OCI-LY3 (cell line): ENCODE data around the gene LGALS3BP.
A peak's percentile ranks its signal among the peaks of the same experiment; 100 is the strongest.

Experiments
- H2AFZ ChIP-seq: fragments of 200-600, 300-600 bp; shearing (Covaris generic); 2 replicates; pipeline ENCODE4 v1.6.0; 2014; ENCODE audit warnings: antibody characterized with exemption, low read depth, low read length
- H3K27ac ChIP-seq: fragments of 200-600, 300-600 bp; sonication (generic); 2 replicates; pipeline ENCODE4 v1.5.1; 2014; ENCODE audit warnings: mild to moderate bottlenecking, low read length, moderate library complexity, mixed read lengths
- H3K27me3 ChIP-seq: fragments of 200-600, 300-600 bp; sonication (generic); 2 replicates; pipeline ENCODE4 v1.6.1; 2014; ENCODE audit warnings: low read depth, low read length, mixed read lengths
- H3K36me3 ChIP-seq: fragments of 200-600, 300-600 bp; sonication (generic); replicated peaks from 2 replicates; pipeline ENCODE3; 2014; ENCODE audit warnings: low read depth, low read length, mixed read lengths
- H3K4me1 ChIP-seq: fragments of 300-600, 200-600 bp; sonication (generic); 2 replicates; pipeline ENCODE4 v1.6.1; 2014; ENCODE audit warnings: low read length, mixed read lengths
- H3K4me2 ChIP-seq: fragments of 200-600, 300-600 bp; sonication (generic); 2 replicates; pipeline ENCODE4 v1.6.1; 2014; ENCODE audit warnings: low read length, mixed read lengths
- H3K4me3 ChIP-seq: fragments of 300-600, 200-600 bp; sonication (generic); 2 replicates; pipeline ENCODE4 v1.5.1; 2014; ENCODE audit warnings: antibody characterized with exemption, mild to moderate bottlenecking, low read length, moderate library complexity
- H3K79me2 ChIP-seq: fragments of 300-600, 200-600 bp; shearing (Covaris generic); 2 replicates; pipeline ENCODE4 v1.6.1; 2014; ENCODE audit warnings: mild to moderate bottlenecking, low read length, mixed read lengths
- H3K9ac ChIP-seq: fragments of 300-600, 200-600 bp; shearing (Covaris generic); 2 replicates; pipeline ENCODE4 v1.6.0; 2014; ENCODE audit warnings: mild to moderate bottlenecking, low read length, moderate library complexity
- H3K9me3 ChIP-seq: fragments of 200-600, 300-600 bp; shearing (Covaris generic); 2 replicates; pipeline ENCODE4 v1.6.1; 2014; ENCODE audit warnings: low read length, mixed read lengths; ENCODE audit not compliant: insufficient read depth
- H4K20me1 ChIP-seq: fragments of 200-600, 300-600 bp; sonication (generic); 2 replicates; pipeline ENCODE4 v1.6.1; 2016; ENCODE audit warnings: low read length, mixed read lengths; ENCODE audit not compliant: insufficient read depth
- EZH2phosphoT487 ChIP-seq: fragments of 200-600 bp; shearing (Covaris generic); IDR thresholded peaks from 2 replicates; pipeline ENCODE4 v1.6.1; 2018; ENCODE audit warnings: antibody characterized with exemption, mixed run types, low read depth
- TF ChIP-seq, protein P1 (sequence below): fragments of 200-600, 300-600 bp; sonication (generic); IDR thresholded peaks from 2 replicates; pipeline ENCODE4 v1.5.1; 2014; ENCODE audit warnings: antibody characterized with exemption, low read length, low read depth

Gene LGALS3BP

GRCh38 chr17:78986048-78986648 lies 6.4 kb upstream of the LGALS3BP start:
- H3K36me3 ChIP-seq = peaks cover 11% of the 10 kb centered on the region
- no peaks in the 10 kb centered on the region for H3K79me2 ChIP-seq
- H3K4me2 ChIP-seq = peak overlapping the region; percentile 4; the same call in 1 of the 2 replicates
- no peak overlapping the region for H3K27ac ChIP-seq
- H3K9ac ChIP-seq = no peak overlapping the region
- no peak for TF ChIP-seq EZH2phosphoT487
- TF ChIP-seq, protein P1, sequence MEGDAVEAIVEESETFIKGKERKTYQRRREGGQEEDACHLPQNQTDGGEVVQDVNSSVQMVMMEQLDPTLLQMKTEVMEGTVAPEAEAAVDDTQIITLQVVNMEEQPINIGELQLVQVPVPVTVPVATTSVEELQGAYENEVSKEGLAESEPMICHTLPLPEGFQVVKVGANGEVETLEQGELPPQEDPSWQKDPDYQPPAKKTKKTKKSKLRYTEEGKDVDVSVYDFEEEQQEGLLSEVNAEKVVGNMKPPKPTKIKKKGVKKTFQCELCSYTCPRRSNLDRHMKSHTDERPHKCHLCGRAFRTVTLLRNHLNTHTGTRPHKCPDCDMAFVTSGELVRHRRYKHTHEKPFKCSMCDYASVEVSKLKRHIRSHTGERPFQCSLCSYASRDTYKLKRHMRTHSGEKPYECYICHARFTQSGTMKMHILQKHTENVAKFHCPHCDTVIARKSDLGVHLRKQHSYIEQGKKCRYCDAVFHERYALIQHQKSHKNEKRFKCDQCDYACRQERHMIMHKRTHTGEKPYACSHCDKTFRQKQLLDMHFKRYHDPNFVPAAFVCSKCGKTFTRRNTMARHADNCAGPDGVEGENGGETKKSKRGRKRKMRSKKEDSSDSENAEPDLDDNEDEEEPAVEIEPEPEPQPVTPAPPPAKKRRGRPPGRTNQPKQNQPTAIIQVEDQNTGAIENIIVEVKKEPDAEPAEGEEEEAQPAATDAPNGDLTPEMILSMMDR = peak; percentile 15
- H2AFZ ChIP-seq = no peak overlapping the region
- H3K9me3 ChIP-seq = no peaks in the 10 kb centered on the region
- H3K4me1 ChIP-seq = peaks cover 10% of the 10 kb centered on the region; the same call in 1 of the 2 replicates
- H3K4me3 ChIP-seq = no peak overlapping the region
- H3K27me3 ChIP-seq = no peaks in the 10 kb centered on the region
- H4K20me1 ChIP-seq = no peaks in the 10 kb centered on the region

GRCh38 chr17:78985395-78985794 lies 5.7 kb upstream of the LGALS3BP start:
- no peaks in the 10 kb centered on the region for H3K9me3 ChIP-seq
- H2AFZ ChIP-seq = no peak overlapping the region
- H3K9ac ChIP-seq = no peak overlapping the region
- H3K4me1 ChIP-seq = peaks cover 10% of the 10 kb centered on the region; the same call in 1 of the 2 replicates
- no peaks in the 10 kb centered on the region for H3K27me3 ChIP-seq
- H3K4me2 ChIP-seq = peak overlapping the region; percentile 4; the same call in 1 of the 2 replicates
- no peak overlapping the region for H3K4me3 ChIP-seq
- TF ChIP-seq EZH2phosphoT487 = no peak
- TF ChIP-seq, protein P1 = no peak
- H3K79me2 ChIP-seq = no peaks in the 10 kb centered on the region
- no peak overlapping the region for H3K27ac ChIP-seq
- peaks cover 3% of the 10 kb centered on the region for H3K36me3 ChIP-seq
- no peaks in the 10 kb centered on the region for H4K20me1 ChIP-seq

DNA sequence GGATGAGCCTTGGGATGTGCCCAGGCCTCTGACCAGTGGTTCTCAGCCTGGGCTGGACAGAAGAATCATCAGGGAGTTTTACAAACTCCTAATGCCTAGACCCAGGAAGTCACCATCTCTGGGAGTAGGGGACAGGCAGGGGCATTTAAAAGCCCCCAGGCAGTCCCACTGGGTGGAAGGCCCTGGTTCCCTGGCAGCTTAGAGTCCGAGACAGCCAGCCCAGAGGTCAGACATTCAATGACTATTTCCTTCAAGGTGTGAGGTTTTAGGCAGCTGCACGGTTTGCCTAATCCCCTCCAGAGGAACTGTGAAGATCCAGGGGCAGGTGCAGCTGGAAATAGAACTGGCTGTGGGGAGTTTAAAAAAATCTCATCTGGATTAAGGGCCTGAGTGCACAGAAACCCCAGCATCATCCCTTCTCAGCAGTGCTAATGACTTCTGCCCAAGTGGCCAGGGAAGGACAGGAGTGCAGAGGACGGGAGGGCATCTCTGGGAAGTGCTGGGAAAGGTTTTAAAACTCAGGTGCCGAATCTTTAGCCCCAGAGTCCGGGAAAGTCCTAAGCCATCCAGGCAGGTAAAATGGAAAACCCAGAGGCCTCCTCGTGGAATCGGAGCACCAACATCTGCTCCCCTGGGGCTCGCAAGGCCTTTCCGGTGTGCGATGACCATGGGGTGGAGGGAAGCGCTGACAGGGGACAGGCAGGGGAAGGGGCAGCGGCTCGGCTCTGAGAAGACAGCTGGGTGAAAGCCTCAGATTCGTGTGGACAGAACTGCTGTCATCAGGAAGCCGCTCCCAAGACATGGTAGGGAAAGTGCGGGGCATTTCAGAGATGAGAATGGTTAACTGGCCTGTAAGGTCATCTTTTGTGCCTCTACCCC lies 1.5 kb upstream of the LGALS3BP start:
- no peaks in the 10 kb centered on the region for H3K9me3 ChIP-seq
- peaks cover 11% of the 10 kb centered on the region; the same call in 1 of the 2 replicates for H3K4me1 ChIP-seq
- H3K9ac ChIP-seq = no peak overlapping the region
- TF ChIP-seq, protein P1 = no peak
- TF ChIP-seq EZH2phosphoT487 = no peak
- H4K20me1 ChIP-seq = no peaks in the 10 kb centered on the region
- H3K36me3 ChIP-seq = no peaks in the 10 kb centered on the region
- H3K27ac ChIP-seq = no peak overlapping the region
- no peak overlapping the region for H3K4me2 ChIP-seq
- H3K4me3 ChIP-seq = no peak overlapping the region
- H3K79me2 ChIP-seq = no peaks in the 10 kb centered on the region
- H3K27me3 ChIP-seq = no peaks in the 10 kb centered on the region
- no peak overlapping the region for H2AFZ ChIP-seq

DNA sequence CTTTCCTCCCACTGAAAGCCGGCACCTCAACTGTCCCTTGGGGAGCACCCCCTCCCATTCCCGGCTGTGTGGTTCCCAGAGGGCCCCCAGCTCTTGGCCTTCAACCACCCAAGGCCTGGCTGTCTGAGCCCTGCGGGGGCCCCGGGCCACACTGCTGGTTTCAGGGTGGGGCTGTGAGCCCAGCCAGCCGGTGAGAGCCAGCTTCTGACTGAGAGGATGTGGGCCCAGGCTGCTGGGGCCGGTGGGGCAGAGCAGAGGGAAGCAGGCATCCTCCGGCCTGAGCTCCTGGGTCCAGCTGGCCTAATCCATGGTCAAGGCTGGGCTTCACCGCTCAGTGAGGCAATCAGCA lies 875 bp upstream of the LGALS3BP start:
- H3K4me3 ChIP-seq = no peak overlapping the region
- no peaks in the 10 kb centered on the region for H4K20me1 ChIP-seq
- no peaks in the 10 kb centered on the region for H3K9me3 ChIP-seq
- H3K79me2 ChIP-seq = no peaks in the 10 kb centered on the region
- no peak for TF ChIP-seq EZH2phosphoT487
- TF ChIP-seq, protein P1 = no peak
- H3K4me2 ChIP-seq = no peak overlapping the region
- no peaks in the 10 kb centered on the region for H3K36me3 ChIP-seq
- H3K27ac ChIP-seq = no peak overlapping the region
- peaks cover 5% of the 10 kb centered on the region; the same call in 1 of the 2 replicates for H3K4me1 ChIP-seq
- H2AFZ ChIP-seq = no peak overlapping the region
- no peaks in the 10 kb centered on the region for H3K27me3 ChIP-seq
- H3K9ac ChIP-seq = no peak overlapping the region
